Osteoblast (primary cell): ENCODE measurements around the gene TMPRSS2. TPM values are rescaled to one million over a fixed set of nuclear protein-coding genes. Genes with fewer than 3 reads are reported as not detected.

Source experiments
- DNase-seq: peaks from one replicate; pipeline ENCODE4 v3.0.0; 2011; ENCODE audit warnings: low spot score, mixed read lengths; ENCODE audit not compliant: insufficient read length; ENCODE audit errors: missing footprints
- H2AFZ ChIP-seq: 2 replicates; pipeline ENCODE4 v1.6.0; 2011; ENCODE audit warnings: mild to moderate bottlenecking, low read length
- H3K27ac ChIP-seq: 2 replicates; pipeline ENCODE4 v1.5.1; 2011; ENCODE audit warnings: mild to moderate bottlenecking, low read depth, low read length, moderate library complexity
- H3K27me3 ChIP-seq: 2 replicates; pipeline ENCODE4 v1.6.0; 2012; ENCODE audit warnings: mild to moderate bottlenecking, control low read depth, inconsistent platforms, low read length, moderate library complexity; ENCODE audit not compliant: insufficient read depth
- H3K36me3 ChIP-seq: 2 replicates; pipeline ENCODE4 v1.5.1; 2011; ENCODE audit warnings: mild to moderate bottlenecking, low read length, control low read depth, moderate library complexity; ENCODE audit not compliant: insufficient read depth
- H3K4me1 ChIP-seq: 2 replicates; pipeline ENCODE4 v1.5.1; 2011; ENCODE audit warnings: mild to moderate bottlenecking, low read length, control low read depth, moderate library complexity; ENCODE audit not compliant: insufficient read depth
- H3K4me2 ChIP-seq: 2 replicates; pipeline ENCODE4 v1.6.0; 2011; ENCODE audit warnings: mild to moderate bottlenecking, low read length; ENCODE audit not compliant: insufficient read depth
- H3K4me3 ChIP-seq: fragments of 200-600 bp; sonication (generic); 3 replicates; pipeline ENCODE4 v1.5.1; 2012; ENCODE audit warnings: mild to moderate bottlenecking, low read length, inconsistent platforms; ENCODE audit not compliant: insufficient read depth
- H3K79me2 ChIP-seq: 2 replicates; pipeline ENCODE4 v1.6.0; 2012; ENCODE audit warnings: mild to moderate bottlenecking, low read length, control low read depth, inconsistent platforms; ENCODE audit not compliant: insufficient read depth
- H3K9me3 ChIP-seq: 2 replicates; pipeline ENCODE4 v1.5.1; 2011; ENCODE audit warnings: low read depth, low read length, control low read depth
- H4K20me1 ChIP-seq: 2 replicates; pipeline ENCODE4 v1.6.0; 2012; ENCODE audit warnings: mild to moderate bottlenecking, low read length, control low read depth; ENCODE audit not compliant: insufficient read depth
- CTCF ChIP-seq: IDR thresholded peaks from 2 replicates; pipeline ENCODE4 v1.5.1; 2011; ENCODE audit warnings: mild to moderate bottlenecking, low read depth, low read length, moderate library complexity; ENCODE audit errors: extremely low read depth
- total RNA-seq: library from RNA; depleted of rRNA; stranded (reverse); fragments of >200 nt; gene quantifications from 2 replicates; pipeline ENCODE4 v1.2.3, GENCODE V29; 2012

The TMPRSS2 gene
- total RNA-seq, 1 donor = not detected

DNA sequence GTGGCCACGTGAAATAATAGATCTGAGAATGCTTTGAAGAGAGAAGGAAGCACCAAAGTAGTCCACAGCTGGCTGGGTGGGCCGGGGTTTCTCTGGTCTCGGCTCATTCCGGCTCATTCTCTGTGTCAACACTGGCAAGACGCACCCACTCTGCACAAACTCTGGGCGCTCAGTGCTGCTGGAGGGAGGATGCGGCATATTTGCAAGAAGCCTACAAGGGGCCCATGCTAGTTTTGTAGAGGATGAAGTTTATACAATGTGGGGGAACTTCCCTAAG is 28.8 kb upstream of the TMPRSS2 start:
- H3K27me3 ChIP-seq = peaks cover 13% of the 10 kb centered on the region
- H3K79me2 ChIP-seq = no peaks in the 10 kb centered on the region
- no peak overlapping the region for H2AFZ ChIP-seq
- H3K9me3 ChIP-seq = no peaks in the 10 kb centered on the region
- H4K20me1 ChIP-seq = no peaks in the 10 kb centered on the region
- H3K4me3 ChIP-seq = no peak overlapping the region
- no peak for DNase-seq
- no peaks in the 10 kb centered on the region for H3K36me3 ChIP-seq
- no peak overlapping the region for H3K4me2 ChIP-seq
- H3K4me1 ChIP-seq = no peaks in the 10 kb centered on the region
- no peak for TF ChIP-seq CTCF
- H3K27ac ChIP-seq = no peak overlapping the region

DNA sequence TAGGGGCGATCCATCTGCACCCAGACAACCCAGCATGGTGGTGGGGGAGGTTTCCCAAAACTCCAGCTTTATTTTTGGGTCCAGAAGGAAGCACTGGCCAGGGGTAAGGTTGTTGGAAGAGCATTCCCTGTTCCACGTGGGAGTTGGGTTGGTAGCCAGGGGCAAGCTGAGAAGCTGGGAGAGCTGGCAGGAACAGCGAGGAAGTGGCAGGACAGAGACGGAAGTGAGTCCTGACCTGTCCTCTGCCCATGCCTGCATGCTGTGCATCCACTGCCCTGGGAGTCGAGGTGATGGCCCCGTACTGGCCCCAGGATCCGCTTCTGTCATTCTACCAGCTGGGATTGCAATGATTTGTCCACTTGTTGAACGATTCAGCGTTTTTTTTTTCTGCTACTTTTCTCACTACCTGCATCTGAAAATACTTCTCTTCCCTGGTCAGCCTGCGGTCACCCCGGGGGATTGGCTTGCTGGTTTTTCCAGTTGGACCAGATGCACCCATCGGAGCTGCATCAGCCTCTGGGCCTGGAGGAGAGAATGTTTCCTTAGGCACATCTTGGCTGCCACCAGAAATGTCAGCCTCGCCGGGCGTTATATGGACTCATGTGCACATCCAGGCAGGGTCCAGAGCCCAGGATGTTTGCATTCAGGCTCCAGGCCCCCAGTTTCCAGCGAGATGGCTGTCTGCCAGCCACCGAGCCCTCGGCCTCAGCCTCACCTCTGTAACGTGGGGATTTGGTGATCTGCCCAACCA is 28.3 kb upstream of the TMPRSS2 start:
- no peaks in the 10 kb centered on the region for H3K79me2 ChIP-seq
- no peaks in the 10 kb centered on the region for H4K20me1 ChIP-seq
- no peak overlapping the region for H3K4me3 ChIP-seq
- H3K4me2 ChIP-seq = no peak overlapping the region
- H3K27ac ChIP-seq = no peak overlapping the region
- H3K27me3 ChIP-seq = peaks cover 13% of the 10 kb centered on the region
- no peaks in the 10 kb centered on the region for H3K36me3 ChIP-seq
- H3K4me1 ChIP-seq = no peaks in the 10 kb centered on the region
- TF ChIP-seq CTCF = no peak
- no peak overlapping the region for H2AFZ ChIP-seq
- DNase-seq = no peak
- H3K9me3 ChIP-seq = no peaks in the 10 kb centered on the region

DNA sequence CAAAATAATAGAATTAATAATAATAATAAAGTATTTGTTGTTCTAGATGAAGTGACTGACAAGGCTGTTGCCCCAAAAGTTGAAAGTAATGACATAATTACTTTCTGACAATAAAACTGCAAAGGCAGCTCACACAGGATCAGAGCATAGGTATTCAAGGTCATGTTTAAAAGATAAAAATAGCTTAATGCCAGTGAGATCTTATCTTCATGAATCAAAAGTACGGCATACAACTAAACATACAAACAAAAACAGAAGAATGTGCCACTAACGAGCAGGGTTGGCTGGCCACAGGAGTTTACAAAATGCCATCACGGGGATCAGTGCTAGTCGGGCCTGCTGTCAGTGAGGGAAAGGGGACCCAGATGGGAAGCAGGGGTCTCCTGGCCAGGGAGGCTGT is 22.4 kb upstream of the TMPRSS2 start:
- Histone ChIP-seq H4K20me1 (no peaks in the 10 kb centered on the region), H3K4me2 (no peak overlapping the region), H3K27ac (no peak overlapping the region), H2AFZ (no peak overlapping the region), H3K27me3 (peaks cover 4% of the 10 kb centered on the region), H3K36me3 (no peaks in the 10 kb centered on the region), H3K4me1 (no peaks in the 10 kb centered on the region), H3K9me3 (no peaks in the 10 kb centered on the region), H3K79me2 (no peaks in the 10 kb centered on the region), H3K4me3 (no peak overlapping the region)
- DNase-seq = no peak
- no peak for TF ChIP-seq CTCF

DNA sequence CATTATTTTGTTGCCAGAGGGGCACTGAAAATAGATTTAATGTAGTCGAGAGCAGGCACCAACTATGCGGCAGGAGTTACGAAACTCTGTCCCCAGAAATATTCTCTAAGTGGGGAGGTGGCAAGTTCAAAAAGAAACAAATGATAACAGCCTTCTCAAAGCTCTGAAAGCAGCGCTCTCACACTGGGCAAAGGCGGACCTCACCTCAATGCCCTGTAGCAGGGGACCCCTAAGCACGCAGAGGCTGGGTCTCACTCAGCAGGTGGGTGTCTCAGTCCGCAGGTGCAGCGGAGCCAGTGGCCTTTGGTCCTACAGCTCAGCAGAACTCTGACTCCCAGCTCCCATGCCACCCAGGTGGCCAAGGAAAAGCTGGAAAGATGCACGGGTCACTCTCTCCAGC is 21.8 kb upstream of the TMPRSS2 start:
- Histone ChIP-seq H3K36me3 (no peaks in the 10 kb centered on the region), H3K9me3 (no peaks in the 10 kb centered on the region), H3K4me3 (no peak overlapping the region), H3K4me2 (no peak overlapping the region), H2AFZ (no peak overlapping the region), H3K27me3 (peaks cover 4% of the 10 kb centered on the region), H3K27ac (no peak overlapping the region), H4K20me1 (no peaks in the 10 kb centered on the region), H3K79me2 (no peaks in the 10 kb centered on the region), H3K4me1 (no peaks in the 10 kb centered on the region)
- TF ChIP-seq CTCF = no peak
- DNase-seq = no peak
